Measurements from ENCODE around the gene UCP3.

The UCP3 gene

DNA sequence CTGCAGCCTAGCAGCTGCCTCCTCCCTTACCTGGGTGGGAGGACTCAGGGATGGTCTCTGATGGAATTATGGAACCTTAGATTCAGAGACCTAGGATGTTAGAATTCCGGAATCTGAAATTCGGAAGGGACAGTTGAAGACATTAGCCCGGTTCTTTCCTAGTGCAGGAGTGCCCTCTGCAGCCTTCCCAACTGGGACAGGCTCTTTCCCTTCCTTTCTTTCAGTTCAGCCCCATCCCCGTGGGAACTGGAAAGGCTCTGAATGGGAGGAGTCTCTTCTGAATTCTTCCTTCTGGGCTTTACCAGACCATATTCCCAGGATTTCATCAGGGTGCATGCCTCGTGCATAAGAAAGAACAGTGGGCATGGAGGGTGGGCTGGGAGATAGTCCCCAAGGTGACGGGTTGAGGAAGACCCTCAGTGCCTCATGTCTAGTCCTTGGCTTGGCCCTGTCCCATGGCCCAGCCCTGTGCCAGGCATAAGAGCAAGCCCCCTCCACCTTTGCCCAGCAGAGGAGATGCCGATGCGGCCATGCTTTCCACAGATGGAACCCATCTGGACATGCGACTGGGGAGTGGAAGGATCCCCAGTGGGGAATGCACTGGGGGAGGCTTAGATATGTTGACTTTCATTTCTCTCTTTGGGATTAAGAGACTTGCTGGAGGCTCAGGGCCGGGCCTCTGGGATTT is 43.7 kb downstream of the UCP3 start:
- no peak overlapping the region for H3K4me3 ChIP-seq (ENCODE audit: low read length)
- no peak for DNase-seq (ENCODE audit: low read depth, low spot score)

DNA sequence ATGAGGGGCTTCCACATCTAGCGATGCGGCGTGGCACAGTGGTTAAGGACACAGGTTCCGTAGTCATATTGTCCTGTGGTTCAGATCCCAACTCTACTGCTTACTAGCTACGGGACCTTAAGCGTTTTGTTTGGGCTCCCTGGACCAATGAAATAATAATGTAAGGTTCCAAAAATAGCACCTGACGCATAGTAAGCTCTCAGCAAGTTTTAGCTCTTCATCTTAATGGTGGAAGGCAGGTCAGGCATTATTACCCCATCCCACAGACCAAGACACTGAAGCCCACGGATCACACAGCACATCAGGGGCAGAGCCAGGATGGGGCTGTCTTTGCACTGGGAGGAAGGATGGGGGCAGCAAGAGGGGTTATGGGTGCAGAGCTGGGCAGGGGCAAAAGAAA is 45.0 kb downstream of the UCP3 start:
- DNase-seq (ENCODE audit: low read depth, low spot score): no peak
- H3K4me3 ChIP-seq (ENCODE audit: low read length): no peak overlapping the region

DNA sequence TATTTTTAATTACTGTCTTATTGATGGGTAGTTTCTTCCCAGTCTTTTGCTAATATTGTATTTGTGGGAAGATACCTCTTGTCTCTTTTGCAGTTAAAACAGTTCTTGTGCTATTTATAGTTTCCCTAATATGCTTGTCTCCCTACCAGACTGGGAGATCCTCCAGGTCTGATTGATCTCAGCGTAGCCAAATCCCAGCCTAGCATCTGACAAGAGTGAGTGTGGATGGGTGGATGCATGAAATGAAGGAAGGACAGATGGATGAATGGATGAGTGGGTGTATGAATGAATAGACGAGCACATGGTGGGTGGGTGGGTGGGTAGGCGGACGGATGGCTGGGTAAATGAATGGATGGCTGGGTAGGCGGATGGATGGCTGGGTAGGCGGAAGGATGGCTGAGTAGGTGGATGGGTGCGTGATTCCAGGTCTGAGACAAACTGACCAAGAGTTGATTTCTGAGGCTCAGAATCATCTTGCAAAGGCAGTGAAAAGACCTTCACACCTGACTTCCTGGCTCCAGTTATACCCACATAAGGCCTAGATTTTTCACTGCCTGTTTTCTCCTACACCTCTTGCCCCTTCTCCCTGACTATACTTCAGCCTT is 46.7 kb downstream of the UCP3 start:
- no peak for DNase-seq (ENCODE audit: low read depth, low spot score)
- no peak overlapping the region for H3K4me3 ChIP-seq (ENCODE audit: low read length)

DNA sequence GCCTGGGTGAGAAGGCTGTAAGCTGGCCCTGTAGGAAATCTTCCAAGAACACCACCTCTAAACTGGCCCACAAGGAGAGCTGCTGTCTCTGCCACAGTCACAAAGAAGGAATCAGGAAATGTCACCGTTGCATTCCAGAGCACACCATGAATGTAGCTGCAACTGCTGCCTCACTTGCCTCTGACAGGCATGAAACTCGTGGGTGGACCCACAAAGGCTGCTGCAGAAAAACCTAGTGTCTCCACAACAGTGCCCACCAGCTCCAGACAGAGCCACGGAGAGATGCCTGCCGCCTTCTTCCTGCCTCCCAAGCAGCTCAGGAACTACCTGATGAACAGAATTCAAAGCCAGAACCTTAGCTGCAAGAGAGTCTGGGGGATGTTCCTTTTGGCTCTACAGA is 47.6 kb downstream of the UCP3 start:
- DNase-seq (ENCODE audit: low read depth, low spot score): no peak
- H3K4me3 ChIP-seq (ENCODE audit: low read length): no peak overlapping the region

DNA sequence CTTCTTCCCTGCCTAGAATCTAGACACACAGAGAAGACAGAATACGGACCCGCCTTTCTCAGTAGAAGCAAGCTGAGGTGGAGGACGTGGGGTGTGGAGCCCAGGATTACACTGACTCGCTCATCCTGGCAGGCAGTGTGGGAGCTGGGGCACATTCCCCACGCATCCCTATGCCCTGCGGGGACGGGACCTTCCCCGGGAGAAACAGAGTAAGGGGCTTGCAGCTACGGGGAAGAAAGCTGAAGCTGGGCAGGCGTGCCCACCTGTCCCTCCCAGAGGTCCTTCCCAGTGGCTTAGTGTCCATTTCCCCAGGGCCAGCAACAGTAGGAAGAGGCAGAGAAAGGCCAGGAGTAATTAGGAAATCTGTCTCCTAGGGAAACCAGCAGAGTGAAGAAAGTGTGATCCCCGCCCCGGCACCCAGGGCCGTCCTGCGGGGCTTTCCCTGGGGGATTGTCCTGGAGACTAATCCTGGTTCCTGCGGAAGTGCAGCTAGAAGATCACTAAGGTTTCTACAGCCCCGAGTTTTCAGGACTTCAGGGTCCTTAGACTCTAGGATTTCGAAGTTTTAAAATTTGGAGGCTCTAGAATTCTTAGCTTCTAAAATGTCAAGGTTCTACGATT is 50.3 kb downstream of the UCP3 start:
- DNase-seq (ENCODE audit: low read depth, low spot score): no peak
- H3K4me3 ChIP-seq (ENCODE audit: low read length): no peak overlapping the region

DNA sequence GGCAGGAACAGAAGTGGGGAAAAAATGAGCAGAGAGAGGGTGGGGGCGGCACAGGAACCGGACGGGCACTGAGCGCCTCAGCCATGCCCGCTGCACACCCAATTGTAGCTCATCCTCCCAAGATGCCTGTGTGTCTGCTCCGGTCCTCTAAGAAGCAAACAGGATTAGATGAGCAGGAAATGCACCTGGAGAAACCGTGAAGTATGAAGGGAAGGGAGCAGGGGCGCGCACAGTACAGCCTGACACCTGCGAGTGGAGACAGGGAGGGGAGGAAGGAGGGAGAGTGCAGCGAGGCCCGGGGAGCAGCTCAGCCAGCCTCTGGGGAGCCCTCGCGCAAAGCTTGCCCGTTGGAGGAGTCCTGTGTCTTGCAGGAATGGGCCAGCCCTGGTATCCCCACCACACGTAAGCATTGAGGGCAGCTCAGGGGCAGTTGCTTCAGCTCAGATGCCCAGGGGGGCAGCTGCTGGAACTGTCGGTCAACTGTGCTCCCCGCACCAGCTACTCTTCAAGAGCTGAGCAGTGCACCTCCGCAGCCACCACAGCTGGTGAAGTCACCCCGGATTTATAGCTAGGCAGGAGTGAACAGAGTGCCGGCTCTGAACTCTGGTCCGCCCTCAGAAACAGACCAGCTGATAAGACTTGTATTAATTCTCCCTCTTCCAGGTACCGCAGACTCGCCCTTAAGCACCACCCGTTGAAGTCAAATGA is 51.1 kb downstream of the UCP3 start:
- H3K4me3 ChIP-seq (ENCODE audit: low read length): no peak overlapping the region
- DNase-seq (ENCODE audit: low read depth, low spot score): no peak

DNA sequence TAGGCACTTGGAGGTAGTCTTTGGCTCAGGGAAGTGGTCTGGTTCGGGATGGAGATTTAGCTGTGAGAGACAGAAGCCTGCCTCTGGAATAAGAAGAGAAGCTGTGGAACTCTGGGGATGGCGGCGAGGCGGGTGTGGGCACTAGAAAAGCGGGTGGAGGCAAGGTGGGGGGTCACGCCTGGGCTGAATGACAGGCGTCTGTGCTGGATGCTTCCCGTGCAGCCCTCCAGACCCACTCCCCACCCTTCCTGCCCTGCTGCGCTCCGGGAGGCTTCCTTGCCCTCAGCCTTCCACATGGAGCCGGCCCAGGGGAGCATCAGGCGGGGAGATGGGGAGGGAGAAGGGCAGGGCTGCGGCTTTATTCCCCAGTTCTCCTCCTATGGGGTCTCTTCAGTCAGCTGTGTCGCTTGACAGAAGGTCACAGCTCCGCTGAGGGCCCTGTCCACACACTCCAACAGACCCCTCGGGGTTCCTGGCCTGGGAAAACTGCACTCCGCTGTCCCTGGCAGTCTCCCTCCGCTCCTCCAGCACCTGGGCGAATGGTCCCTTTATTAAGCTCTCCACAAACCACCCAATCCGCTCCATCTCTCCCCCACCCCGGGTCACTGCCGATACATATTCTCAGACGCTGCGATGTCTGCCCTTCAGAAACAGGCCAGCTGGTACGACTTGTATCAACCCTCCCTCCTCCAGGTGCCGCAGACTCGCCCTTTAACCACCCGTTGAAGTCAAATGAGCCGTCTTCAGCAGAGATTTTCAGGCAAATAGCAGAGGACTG is 51.8 kb downstream of the UCP3 start:
- no peak overlapping the region for H3K4me3 ChIP-seq (ENCODE audit: low read length)
- no peak for DNase-seq (ENCODE audit: low read depth, low spot score)

DNA sequence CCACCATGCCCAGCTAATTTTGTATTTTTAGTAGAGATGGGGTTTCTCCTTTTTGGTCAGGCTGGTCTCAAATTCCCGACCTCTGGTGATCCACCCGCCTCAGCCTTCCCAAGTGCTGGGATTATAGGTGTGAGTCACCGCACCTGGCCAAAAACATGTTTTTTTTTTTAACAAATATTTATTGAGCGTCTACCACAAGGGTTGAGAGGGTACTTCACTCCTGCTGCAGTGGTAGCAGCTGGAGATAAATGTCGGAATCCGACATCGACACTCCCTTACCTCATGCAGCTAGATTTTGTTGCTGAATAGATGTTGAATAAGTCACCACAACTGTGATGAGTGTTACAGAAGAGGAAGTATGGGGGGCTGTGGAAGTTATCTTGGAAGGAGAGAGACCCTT is 57.1 kb downstream of the UCP3 start:
- no peak overlapping the region for H3K4me3 ChIP-seq (ENCODE audit: low read length)
- DNase-seq (ENCODE audit: low read depth, low spot score): no peak

DNA sequence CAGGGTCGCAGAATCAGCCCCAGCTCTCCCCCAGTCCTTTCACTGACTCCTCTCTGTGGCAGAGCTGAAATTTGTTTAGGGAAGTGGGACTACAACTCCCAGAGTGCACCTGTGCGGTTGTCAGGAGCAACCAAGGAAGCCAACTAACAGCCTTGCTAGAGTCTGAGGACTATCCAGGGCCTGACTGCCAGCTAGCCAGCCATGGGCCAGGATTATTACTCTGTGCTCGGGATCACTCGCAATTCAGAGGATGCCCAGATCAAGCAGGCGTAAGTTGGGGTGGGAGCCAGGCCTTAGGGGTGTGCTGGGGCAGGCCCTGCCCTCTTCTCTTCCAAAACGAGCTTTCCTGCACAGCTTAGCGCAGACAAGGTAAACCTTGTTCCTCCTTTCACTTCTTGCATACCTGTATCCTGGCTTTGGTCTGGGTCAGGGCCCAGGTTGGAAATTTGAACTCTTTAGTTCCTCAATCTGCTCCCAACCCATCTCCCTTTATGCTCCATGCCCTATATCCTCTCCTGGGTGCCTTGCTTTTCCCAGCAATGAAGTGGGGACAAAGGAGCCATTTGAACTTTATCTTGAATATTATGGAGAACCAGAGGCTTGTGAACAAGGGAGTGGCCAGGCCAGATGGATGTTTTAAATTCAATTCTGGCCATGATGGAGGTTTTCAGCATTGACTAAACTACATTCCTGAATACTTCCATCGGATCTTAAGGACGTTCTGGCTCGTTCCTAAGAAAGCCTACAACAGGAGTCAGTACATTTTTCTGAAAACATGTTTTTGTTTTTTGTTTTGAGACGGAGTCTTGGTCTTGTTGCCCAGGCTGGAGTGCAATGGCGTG is 57.8 kb downstream of the UCP3 start, which contains the start of gene DNAJB13:
Gene DNAJB13, plus strand, starts transcription at position 158 of the 842 bp plus-strand sequence. Its CDS starts 44 bp downstream, at position 202.
- H3K4me3 ChIP-seq (ENCODE audit: low read length): no peak within 1 kb of the TSS
- peak; percentile 41 for DNase-seq (ENCODE audit: low read depth, low spot score)

Data from Jurkat, Clone E6-1 (cell line).